Measurements from ENCODE around the gene IRGC.

Gene IRGC

GRCh38 chr19:43691755-43692154, 24.1 kb upstream of the IRGC start:
- DNase-seq, result no peak

GRCh38 chr19:43692385-43692784, 23.5 kb upstream of the IRGC start:
- DNase-seq, result no peak

- no peak for DNase-seq
Observed at GRCh38 chr19:43692877-43693276, 23.0 kb upstream of the IRGC start.

- DNase-seq, result no peak
Observed at GRCh38 chr19:43694553-43694952, 21.3 kb upstream of the IRGC start.

- no peak for DNase-seq
Observed at GRCh38 chr19:43695985-43696704, 19.7 kb upstream of the IRGC start.

GRCh38 chr19:43697295-43697694, 18.6 kb upstream of the IRGC start:
- no peak for DNase-seq

- DNase-seq, result peak; percentile 35
Observed at GRCh38 chr19:43699506-43700394, 16.1 kb upstream of the IRGC start.

- no peak for DNase-seq
Observed at GRCh38 chr19:43700395-43701000, 15.4 kb upstream of the IRGC start.

GRCh38 chr19:43704002-43704705, 11.7 kb upstream of the IRGC start:
- no peak for DNase-seq

- no peak for DNase-seq
Observed at GRCh38 chr19:43705729-43706128, 10.1 kb upstream of the IRGC start.

GRCh38 chr19:43707158-43707712, 8.6 kb upstream of the IRGC start:
- DNase-seq, result no peak

- DNase-seq, result no peak
Observed at GRCh38 chr19:43708716-43709115, 7.2 kb upstream of the IRGC start.

- DNase-seq, result no peak
Observed at GRCh38 chr19:43711751-43712355, 4.0 kb upstream of the IRGC start.

- no peak for DNase-seq
Observed at GRCh38 chr19:43713208-43713607, 2.7 kb upstream of the IRGC start.

GRCh38 chr19:43718627-43719377, 2.9 kb downstream of the IRGC start:
- DNase-seq, result no peak

GRCh38 chr19:43719378-43719868, 3.5 kb downstream of the IRGC start:
- DNase-seq, result no peak

GRCh38 chr19:43719918-43720317, 4.0 kb downstream of the IRGC start:
- DNase-seq, result no peak

- no peak for DNase-seq
Observed at GRCh38 chr19:43720936-43721335, 5.1 kb downstream of the IRGC start.

GRCh38 chr19:43721469-43722048, 5.7 kb downstream of the IRGC start:
- no peak for DNase-seq

- no peak for DNase-seq
Observed at GRCh38 chr19:43723588-43723987, 7.7 kb downstream of the IRGC start.

GRCh38 chr19:43724896-43725295, 9.0 kb downstream of the IRGC start:
- DNase-seq, result no peak
